Activated naive CD8-positive, alpha-beta T cell (primary cell): ENCODE measurements around the gene TRIO.

Experiments used
- H3K27ac Mint-ChIP-seq: one replicate; pipeline ENCODE4 v1.8.0; 2021; ENCODE audit warnings: mixed read lengths
- H3K27me3 Mint-ChIP-seq: one replicate; pipeline ENCODE4 v1.8.0; 2021; ENCODE audit warnings: mixed read lengths
- H3K36me3 Mint-ChIP-seq: one replicate; pipeline ENCODE4 v1.8.0; 2021; ENCODE audit warnings: mixed read lengths
- H3K4me1 Mint-ChIP-seq: one replicate; pipeline ENCODE4 v1.8.0; 2021; ENCODE audit warnings: low read depth, mixed read lengths
- H3K4me3 Mint-ChIP-seq: one replicate; pipeline ENCODE4 v1.8.0; 2021; ENCODE audit warnings: mild to moderate bottlenecking, mixed read lengths
- H3K9me3 Mint-ChIP-seq: one replicate; pipeline ENCODE4 v1.8.0; 2021; ENCODE audit warnings: low read depth, mixed read lengths

TRIO gene

DNA sequence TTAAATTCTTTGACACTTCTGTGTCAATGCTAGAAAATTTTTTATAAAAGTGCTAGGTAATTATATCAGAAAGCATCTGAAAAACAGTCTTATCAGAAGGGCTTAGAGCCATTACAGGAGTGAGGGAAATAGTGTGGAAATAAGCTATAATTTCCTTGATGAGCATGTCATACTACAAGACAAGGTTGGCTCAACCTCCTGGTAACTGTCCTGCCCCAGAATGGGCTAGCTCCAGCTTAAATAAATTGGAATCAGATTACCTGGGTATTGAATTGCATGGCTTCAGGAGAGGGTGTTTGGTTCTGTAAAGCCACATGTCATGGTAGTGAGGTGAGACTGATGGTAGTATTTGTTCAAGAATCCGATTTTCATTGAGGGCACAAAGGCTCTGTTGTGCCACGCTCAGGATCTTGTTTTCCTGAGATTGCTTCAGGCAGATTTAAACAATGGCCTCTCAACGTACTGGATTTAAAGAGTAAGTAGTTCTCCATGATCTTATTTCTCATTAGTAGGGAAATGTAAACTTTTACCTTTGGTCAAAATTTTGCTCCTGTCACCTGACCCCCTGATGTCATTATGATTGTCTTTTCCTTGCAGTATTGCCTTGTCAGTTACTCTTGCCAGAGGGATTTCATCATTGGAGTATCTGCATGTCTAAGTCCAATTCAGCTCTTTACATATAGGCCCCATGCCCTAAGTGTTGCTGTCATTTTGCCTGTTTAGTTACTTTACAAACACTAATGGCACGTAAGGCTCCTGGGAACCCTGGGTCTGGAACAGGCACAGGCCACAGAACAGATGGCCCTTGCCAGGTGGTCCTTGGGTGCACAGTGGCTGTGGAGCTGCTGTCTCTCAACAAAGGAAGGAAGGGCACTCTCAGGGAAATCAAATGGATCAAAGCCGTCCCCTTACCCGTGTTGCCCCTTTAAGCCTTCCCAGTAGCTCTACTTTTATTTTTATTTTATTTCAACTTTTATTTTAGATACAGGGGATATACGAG is 21.3 kb downstream of the TRIO start:
- Mint-ChIP-seq H3K4me3 (no peak overlapping the region), H3K36me3 (no peaks in the 10 kb centered on the region), H3K27ac (no peak overlapping the region), H3K27me3 (peaks cover 4% of the 10 kb centered on the region), H3K9me3 (peaks cover 3% of the 10 kb centered on the region), H3K4me1 (no peaks in the 10 kb centered on the region)

GRCh38 chr5:14165375-14166106 is 22.4 kb downstream of the TRIO start:
- no peaks in the 10 kb centered on the region for H3K36me3 Mint-ChIP-seq
- no peak overlapping the region for H3K4me3 Mint-ChIP-seq
- no peaks in the 10 kb centered on the region for H3K4me1 Mint-ChIP-seq
- no peak overlapping the region for H3K27ac Mint-ChIP-seq
- peaks cover 4% of the 10 kb centered on the region for H3K27me3 Mint-ChIP-seq
- peaks cover 3% of the 10 kb centered on the region for H3K9me3 Mint-ChIP-seq

DNA sequence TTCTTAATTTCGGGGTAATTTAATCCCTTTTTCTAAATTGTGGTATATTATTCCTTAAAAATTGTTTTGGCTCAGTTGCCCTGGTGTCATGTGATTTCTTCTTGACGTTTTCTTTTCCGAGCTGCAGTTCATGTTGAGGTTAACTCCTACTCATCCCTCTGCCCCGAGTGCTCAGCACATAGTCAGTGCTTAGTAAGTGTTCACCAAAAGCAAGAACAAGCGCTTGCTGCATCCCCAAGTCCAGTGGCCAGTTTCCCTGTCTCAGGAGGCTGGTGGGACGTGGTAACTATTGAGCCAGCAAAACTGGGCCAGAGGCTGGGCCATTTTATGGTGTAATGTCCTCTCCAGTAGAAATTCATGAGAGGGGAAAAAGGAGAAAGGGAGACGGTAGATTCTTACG is 23.3 kb downstream of the TRIO start:
- Mint-ChIP-seq H3K4me3 (no peak overlapping the region), H3K27me3 (peaks cover 4% of the 10 kb centered on the region), H3K36me3 (no peaks in the 10 kb centered on the region), H3K27ac (no peak overlapping the region), H3K4me1 (no peaks in the 10 kb centered on the region), H3K9me3 (peaks cover 3% of the 10 kb centered on the region)

- no peak overlapping the region for H3K27ac Mint-ChIP-seq
- H3K4me1 Mint-ChIP-seq, result no peaks in the 10 kb centered on the region
- H3K36me3 Mint-ChIP-seq, result no peaks in the 10 kb centered on the region
- peaks cover 4% of the 10 kb centered on the region for H3K27me3 Mint-ChIP-seq
- H3K9me3 Mint-ChIP-seq, result peaks cover 3% of the 10 kb centered on the region
- no peak overlapping the region for H3K4me3 Mint-ChIP-seq
Measured at GRCh38 chr5:14167211-14167845, 24.2 kb downstream of the TRIO start.

DNA sequence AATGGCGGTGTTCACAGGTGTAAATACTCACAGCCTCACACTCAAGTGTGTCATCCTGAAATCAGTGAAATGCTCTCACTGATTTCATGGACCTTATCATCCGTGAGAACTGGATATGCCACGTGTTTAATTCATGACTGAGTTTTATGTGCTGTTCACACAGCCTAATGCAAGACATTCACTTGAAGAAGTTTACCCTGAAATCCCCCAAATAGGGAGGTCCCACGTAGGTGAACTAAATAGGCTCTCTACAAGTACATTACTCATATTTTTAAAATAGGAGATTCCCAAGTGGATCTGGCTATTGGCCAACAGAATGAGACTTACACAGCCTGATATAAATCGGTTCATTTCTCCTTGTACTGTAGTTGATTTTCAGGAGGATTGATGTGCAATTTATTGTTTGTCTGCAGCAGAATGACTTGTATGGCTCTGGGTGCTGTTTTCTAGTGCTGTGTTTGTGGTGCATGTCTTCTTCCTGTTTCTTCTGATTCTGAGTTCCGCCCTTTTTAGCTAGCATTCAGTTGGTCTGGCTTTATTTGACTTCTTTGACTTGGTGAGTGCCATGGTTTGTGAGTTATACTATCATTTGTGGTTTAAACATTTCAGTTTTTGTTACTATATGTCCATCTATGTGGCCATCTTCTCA is 25.1 kb downstream of the TRIO start:
- Mint-ChIP-seq H3K27ac (no peak overlapping the region), H3K27me3 (peaks cover 4% of the 10 kb centered on the region), H3K9me3 (peaks cover 3% of the 10 kb centered on the region), H3K36me3 (no peaks in the 10 kb centered on the region), H3K4me1 (no peaks in the 10 kb centered on the region), H3K4me3 (no peak overlapping the region)

DNA sequence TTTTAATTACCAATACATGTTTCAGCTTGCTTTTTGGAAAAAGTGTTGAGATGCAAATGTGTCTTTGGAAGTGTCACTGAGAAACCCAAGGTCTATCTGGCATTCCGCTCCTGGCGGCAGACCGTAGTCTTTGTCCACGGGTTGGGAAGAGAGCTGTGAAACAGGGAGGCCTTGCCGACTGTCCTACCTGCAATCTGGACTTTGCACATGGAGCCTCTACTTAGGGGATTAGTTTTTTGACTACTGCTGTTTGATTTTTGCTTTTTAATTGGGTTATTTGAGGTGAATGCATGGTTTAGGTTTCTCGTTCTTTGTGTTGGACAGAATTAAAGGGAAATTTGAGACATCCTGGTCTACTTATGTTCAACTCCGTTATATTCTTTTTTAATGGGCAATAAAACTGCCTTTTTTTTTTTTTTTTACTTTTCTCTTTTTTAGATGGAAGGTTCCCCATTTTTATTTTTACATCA is 25.7 kb downstream of the TRIO start:
- no peak overlapping the region for H3K27ac Mint-ChIP-seq
- no peaks in the 10 kb centered on the region for H3K4me1 Mint-ChIP-seq
- peaks cover 2% of the 10 kb centered on the region for H3K27me3 Mint-ChIP-seq
- no peaks in the 10 kb centered on the region for H3K36me3 Mint-ChIP-seq
- H3K9me3 Mint-ChIP-seq, result peaks cover 2% of the 10 kb centered on the region
- H3K4me3 Mint-ChIP-seq, result no peak overlapping the region

DNA sequence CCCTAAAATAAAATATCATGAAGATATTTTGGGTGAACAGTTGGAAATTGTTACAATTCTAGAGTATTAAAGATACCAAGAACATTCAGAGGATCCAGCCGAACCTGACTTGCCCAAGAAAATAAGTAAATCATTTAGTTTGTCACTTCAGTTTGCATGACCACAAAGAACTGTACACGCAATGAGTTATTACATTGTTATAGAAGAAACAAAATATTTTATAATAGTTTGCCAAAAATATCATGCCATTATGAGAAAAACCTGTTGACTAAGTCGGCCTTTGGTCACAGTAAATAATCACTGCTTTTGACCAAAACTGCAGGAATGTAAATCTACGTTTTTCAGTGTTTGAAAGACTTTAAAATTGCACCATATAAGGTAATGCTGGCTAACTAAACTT is 27.9 kb downstream of the TRIO start:
- no peak overlapping the region for H3K4me3 Mint-ChIP-seq
- no peaks in the 10 kb centered on the region for H3K9me3 Mint-ChIP-seq
- H3K27ac Mint-ChIP-seq, result no peak overlapping the region
- H3K36me3 Mint-ChIP-seq, result no peaks in the 10 kb centered on the region
- H3K27me3 Mint-ChIP-seq, result peaks cover 5% of the 10 kb centered on the region
- no peaks in the 10 kb centered on the region for H3K4me1 Mint-ChIP-seq

GRCh38 chr5:14171621-14172020 is 28.5 kb downstream of the TRIO start:
- H3K9me3 Mint-ChIP-seq, result no peaks in the 10 kb centered on the region
- H3K4me1 Mint-ChIP-seq, result no peaks in the 10 kb centered on the region
- no peak overlapping the region for H3K4me3 Mint-ChIP-seq
- H3K27me3 Mint-ChIP-seq, result peaks cover 5% of the 10 kb centered on the region
- H3K27ac Mint-ChIP-seq, result no peak overlapping the region
- no peaks in the 10 kb centered on the region for H3K36me3 Mint-ChIP-seq

- Mint-ChIP-seq H3K36me3 (no peaks in the 10 kb centered on the region), H3K4me3 (no peak overlapping the region), H3K4me1 (no peaks in the 10 kb centered on the region), H3K27me3 (peaks cover 5% of the 10 kb centered on the region), H3K9me3 (no peaks in the 10 kb centered on the region), H3K27ac (no peak overlapping the region)
Measured at GRCh38 chr5:14172149-14172795, 29.1 kb downstream of the TRIO start.

GRCh38 chr5:14173377-14174229 is 30.5 kb downstream of the TRIO start:
- H3K36me3 Mint-ChIP-seq, result no peaks in the 10 kb centered on the region
- H3K27me3 Mint-ChIP-seq, result peaks cover 7% of the 10 kb centered on the region
- no peak overlapping the region for H3K4me3 Mint-ChIP-seq
- H3K9me3 Mint-ChIP-seq, result no peaks in the 10 kb centered on the region
- no peaks in the 10 kb centered on the region for H3K4me1 Mint-ChIP-seq
- H3K27ac Mint-ChIP-seq, result no peak overlapping the region

DNA sequence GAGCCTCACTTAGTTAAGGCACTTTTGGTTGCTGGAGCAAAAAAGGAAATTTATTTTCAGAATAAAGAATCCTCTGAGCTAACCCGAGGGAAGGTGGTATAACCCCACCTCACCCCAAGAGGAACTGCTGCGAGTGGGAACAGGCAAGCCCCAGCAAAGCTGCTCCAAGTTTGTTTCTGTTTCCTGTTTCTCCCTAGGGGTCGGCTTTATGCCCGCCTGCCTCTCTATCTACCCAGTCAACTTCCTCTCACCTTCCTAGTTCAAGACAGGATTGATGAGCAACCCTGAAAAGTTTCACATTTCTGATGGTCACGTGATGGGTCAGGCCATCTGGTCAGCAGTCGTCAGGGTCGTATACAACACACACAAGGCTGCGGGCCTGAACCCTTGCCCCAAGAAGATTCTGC is 31.1 kb downstream of the TRIO start:
- Mint-ChIP-seq H3K4me1 (no peaks in the 10 kb centered on the region), H3K9me3 (no peaks in the 10 kb centered on the region), H3K36me3 (no peaks in the 10 kb centered on the region), H3K27ac (no peak overlapping the region), H3K27me3 (peaks cover 7% of the 10 kb centered on the region), H3K4me3 (no peak overlapping the region)

DNA sequence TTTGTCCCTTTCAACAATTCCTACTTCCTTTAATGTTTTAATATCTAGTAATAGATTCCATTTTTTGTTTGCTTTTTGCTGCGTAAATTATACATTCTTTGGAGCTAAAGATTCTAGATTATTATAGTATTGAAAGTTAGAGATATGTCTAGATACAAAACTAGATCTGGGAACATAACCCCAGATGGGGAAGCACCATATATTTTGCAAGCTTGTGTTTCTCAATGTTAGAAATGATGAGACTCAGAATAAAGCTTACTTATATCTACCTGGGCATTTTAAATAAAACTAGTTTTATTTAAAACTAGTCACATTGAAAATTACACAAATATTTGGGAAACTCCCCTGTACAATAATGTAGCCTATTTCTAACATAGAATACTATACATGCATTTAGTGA is 32.2 kb downstream of the TRIO start:
- Mint-ChIP-seq H3K27me3 (peaks cover 7% of the 10 kb centered on the region), H3K4me3 (no peak overlapping the region), H3K27ac (no peak overlapping the region), H3K36me3 (no peaks in the 10 kb centered on the region), H3K4me1 (no peaks in the 10 kb centered on the region), H3K9me3 (no peaks in the 10 kb centered on the region)

GRCh38 chr5:14176888-14177287 is 33.7 kb downstream of the TRIO start:
- no peaks in the 10 kb centered on the region for H3K36me3 Mint-ChIP-seq
- H3K27me3 Mint-ChIP-seq, result peaks cover 7% of the 10 kb centered on the region
- no peaks in the 10 kb centered on the region for H3K9me3 Mint-ChIP-seq
- no peak overlapping the region for H3K27ac Mint-ChIP-seq
- no peak overlapping the region for H3K4me3 Mint-ChIP-seq
- no peaks in the 10 kb centered on the region for H3K4me1 Mint-ChIP-seq
